Measurements from ENCODE around the gene ZBTB7C.

Gene ZBTB7C

DNA sequence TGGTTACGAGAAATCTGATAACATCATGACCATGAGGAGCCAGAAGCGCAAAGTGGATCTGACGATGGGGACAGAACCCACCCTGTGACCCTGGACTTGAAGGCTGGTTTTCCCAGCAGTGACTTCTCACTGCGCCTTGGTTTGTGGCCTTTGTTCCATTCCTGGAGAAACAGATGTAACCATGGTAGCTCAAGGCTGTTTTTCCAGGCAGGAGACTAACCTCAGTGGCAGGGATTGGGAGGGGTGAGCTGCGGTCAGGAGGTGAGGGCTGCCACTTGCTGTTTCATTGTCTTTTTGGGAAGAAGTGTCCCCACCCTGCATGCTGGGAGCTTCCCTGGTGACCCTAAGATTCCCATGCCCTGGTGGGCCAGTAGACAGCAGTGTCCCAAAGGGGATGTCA, 362.3 kb downstream of the ZBTB7C start:
- peaks cover 7% of the 10 kb centered on the region; the same call in 1 of the 2 replicates for H3K9me3 ChIP-seq (ENCODE audit: control insufficient read depth, insufficient read depth, low read depth, low read length)
- no peak overlapping the region for H3K9ac ChIP-seq (ENCODE audit: low read length)
- no peak overlapping the region for H3K27ac ChIP-seq (ENCODE audit: low read depth, low read length)
- H3K4me3 ChIP-seq (ENCODE audit: low read depth, low read length): no peak overlapping the region
- peaks cover 4% of the 10 kb centered on the region; the same call in 1 of the 2 replicates for H3K27me3 ChIP-seq (ENCODE audit: control insufficient read depth, insufficient read depth, low read length)
- H3K36me3 ChIP-seq (ENCODE audit: control insufficient read depth, insufficient read depth, low read length): no peaks in the 10 kb centered on the region
- H3K4me1 ChIP-seq (ENCODE audit: control insufficient read depth, insufficient read depth, low read length): no peaks in the 10 kb centered on the region

- Histone ChIP-seq H3K27me3 (ENCODE audit: control insufficient read depth, insufficient read depth, low read length) (peaks cover 4% of the 10 kb centered on the region; the same call in 1 of the 2 replicates), H3K9ac (ENCODE audit: low read length) (no peak overlapping the region), H3K4me1 (ENCODE audit: control insufficient read depth, insufficient read depth, low read length) (no peaks in the 10 kb centered on the region), H3K27ac (ENCODE audit: low read depth, low read length) (no peak overlapping the region), H3K36me3 (ENCODE audit: control insufficient read depth, insufficient read depth, low read length) (no peaks in the 10 kb centered on the region), H3K4me3 (ENCODE audit: low read depth, low read length) (no peak overlapping the region), H3K9me3 (ENCODE audit: control insufficient read depth, insufficient read depth, low read depth, low read length) (peaks cover 7% of the 10 kb centered on the region; the same call in 1 of the 2 replicates)
Measured at GRCh38 chr18:48045744-48046143, 363.4 kb downstream of the ZBTB7C start.

- Histone ChIP-seq H3K36me3 (ENCODE audit: control insufficient read depth, insufficient read depth, low read length) (no peaks in the 10 kb centered on the region), H3K27ac (ENCODE audit: low read depth, low read length) (no peak overlapping the region), H3K4me1 (ENCODE audit: control insufficient read depth, insufficient read depth, low read length) (no peaks in the 10 kb centered on the region)
Measured at GRCh38 chr18:48044944-48045343, 364.2 kb downstream of the ZBTB7C start.

GRCh38 chr18:48043166-48043565, 366.0 kb downstream of the ZBTB7C start:
- Histone ChIP-seq H3K27ac (ENCODE audit: low read depth, low read length) (no peak overlapping the region), H3K36me3 (ENCODE audit: control insufficient read depth, insufficient read depth, low read length) (no peaks in the 10 kb centered on the region), H3K4me1 (ENCODE audit: control insufficient read depth, insufficient read depth, low read length) (no peaks in the 10 kb centered on the region), H3K4me3 (ENCODE audit: low read depth, low read length) (no peak overlapping the region), H3K27me3 (ENCODE audit: control insufficient read depth, insufficient read depth, low read length) (peaks cover 4% of the 10 kb centered on the region; the same call in 1 of the 2 replicates), H3K9ac (ENCODE audit: low read length) (no peak overlapping the region), H3K9me3 (ENCODE audit: control insufficient read depth, insufficient read depth, low read depth, low read length) (peaks cover 7% of the 10 kb centered on the region; the same call in 1 of the 2 replicates)

More at GRCh38 chr18:48044944-48045343, 364.2 kb downstream of the ZBTB7C start:
- H3K9me3 ChIP-seq (ENCODE audit: control insufficient read depth, insufficient read depth, low read depth, low read length): peaks cover 7% of the 10 kb centered on the region; the same call in 1 of the 2 replicates
- H3K27me3 ChIP-seq (ENCODE audit: control insufficient read depth, insufficient read depth, low read length): peaks cover 4% of the 10 kb centered on the region; the same call in 1 of the 2 replicates
- no peak overlapping the region for H3K4me3 ChIP-seq (ENCODE audit: low read depth, low read length)
- H3K9ac ChIP-seq (ENCODE audit: low read length): no peak overlapping the region

GRCh38 chr18:48042431-48042830, 366.8 kb downstream of the ZBTB7C start:
- Histone ChIP-seq H3K9ac (ENCODE audit: low read length) (no peak overlapping the region), H3K4me3 (ENCODE audit: low read depth, low read length) (no peak overlapping the region), H3K27ac (ENCODE audit: low read depth, low read length) (no peak overlapping the region), H3K27me3 (ENCODE audit: control insufficient read depth, insufficient read depth, low read length) (peaks cover 4% of the 10 kb centered on the region; the same call in 1 of the 2 replicates), H3K4me1 (ENCODE audit: control insufficient read depth, insufficient read depth, low read length) (no peaks in the 10 kb centered on the region), H3K9me3 (ENCODE audit: control insufficient read depth, insufficient read depth, low read depth, low read length) (peaks cover 7% of the 10 kb centered on the region; the same call in 1 of the 2 replicates), H3K36me3 (ENCODE audit: control insufficient read depth, insufficient read depth, low read length) (no peaks in the 10 kb centered on the region)

GRCh38 chr18:48040457-48041110, 368.6 kb downstream of the ZBTB7C start:
- no peak overlapping the region for H3K27ac ChIP-seq (ENCODE audit: low read depth, low read length)
- no peak overlapping the region for H3K4me3 ChIP-seq (ENCODE audit: low read depth, low read length)
- no peak overlapping the region for H3K9ac ChIP-seq (ENCODE audit: low read length)
- H3K4me1 ChIP-seq (ENCODE audit: control insufficient read depth, insufficient read depth, low read length): no peaks in the 10 kb centered on the region
- peaks cover 7% of the 10 kb centered on the region; the same call in 1 of the 2 replicates for H3K9me3 ChIP-seq (ENCODE audit: control insufficient read depth, insufficient read depth, low read depth, low read length)
- H3K27me3 ChIP-seq (ENCODE audit: control insufficient read depth, insufficient read depth, low read length): peaks cover 4% of the 10 kb centered on the region; the same call in 1 of the 2 replicates
- H3K36me3 ChIP-seq (ENCODE audit: control insufficient read depth, insufficient read depth, low read length): no peaks in the 10 kb centered on the region

DNA sequence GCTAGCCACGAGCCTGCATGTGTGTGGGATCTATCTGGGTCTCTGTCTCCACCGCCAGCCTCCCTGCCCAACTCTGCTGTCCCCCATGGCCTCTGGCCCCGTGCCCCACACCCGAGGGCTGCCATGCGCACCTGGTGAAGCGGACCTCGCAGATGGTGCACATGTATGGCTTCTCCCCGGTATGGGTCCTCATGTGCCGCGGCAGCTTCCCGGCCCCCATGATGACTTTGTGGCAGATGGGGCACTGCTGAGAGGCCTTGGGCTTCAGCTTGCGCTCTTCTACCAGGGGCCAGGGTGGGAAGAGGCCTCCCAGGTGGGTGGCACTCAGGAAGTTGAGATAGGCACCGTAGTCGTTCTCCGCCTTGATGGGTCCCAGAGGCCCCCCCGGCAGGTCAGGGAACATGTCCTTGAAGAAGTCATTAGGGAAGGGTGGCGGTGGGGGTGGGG, 369.4 kb downstream of the ZBTB7C start:
- Histone ChIP-seq H3K4me3 (ENCODE audit: low read depth, low read length) (no peak overlapping the region), H3K9me3 (ENCODE audit: control insufficient read depth, insufficient read depth, low read depth, low read length) (peaks cover 7% of the 10 kb centered on the region; the same call in 1 of the 2 replicates), H3K4me1 (ENCODE audit: control insufficient read depth, insufficient read depth, low read length) (no peaks in the 10 kb centered on the region), H3K27ac (ENCODE audit: low read depth, low read length) (no peak overlapping the region), H3K36me3 (ENCODE audit: control insufficient read depth, insufficient read depth, low read length) (no peaks in the 10 kb centered on the region), H3K27me3 (ENCODE audit: control insufficient read depth, insufficient read depth, low read length) (peaks cover 2% of the 10 kb centered on the region; the same call in 1 of the 2 replicates), H3K9ac (ENCODE audit: low read length) (no peak overlapping the region)

- Histone ChIP-seq H3K27ac (ENCODE audit: low read depth, low read length) (no peak overlapping the region), H3K9ac (ENCODE audit: low read length) (no peak overlapping the region), H3K4me3 (ENCODE audit: low read depth, low read length) (no peak overlapping the region)
Measured at GRCh38 chr18:48038636-48039035, 370.5 kb downstream of the ZBTB7C start.

DNA sequence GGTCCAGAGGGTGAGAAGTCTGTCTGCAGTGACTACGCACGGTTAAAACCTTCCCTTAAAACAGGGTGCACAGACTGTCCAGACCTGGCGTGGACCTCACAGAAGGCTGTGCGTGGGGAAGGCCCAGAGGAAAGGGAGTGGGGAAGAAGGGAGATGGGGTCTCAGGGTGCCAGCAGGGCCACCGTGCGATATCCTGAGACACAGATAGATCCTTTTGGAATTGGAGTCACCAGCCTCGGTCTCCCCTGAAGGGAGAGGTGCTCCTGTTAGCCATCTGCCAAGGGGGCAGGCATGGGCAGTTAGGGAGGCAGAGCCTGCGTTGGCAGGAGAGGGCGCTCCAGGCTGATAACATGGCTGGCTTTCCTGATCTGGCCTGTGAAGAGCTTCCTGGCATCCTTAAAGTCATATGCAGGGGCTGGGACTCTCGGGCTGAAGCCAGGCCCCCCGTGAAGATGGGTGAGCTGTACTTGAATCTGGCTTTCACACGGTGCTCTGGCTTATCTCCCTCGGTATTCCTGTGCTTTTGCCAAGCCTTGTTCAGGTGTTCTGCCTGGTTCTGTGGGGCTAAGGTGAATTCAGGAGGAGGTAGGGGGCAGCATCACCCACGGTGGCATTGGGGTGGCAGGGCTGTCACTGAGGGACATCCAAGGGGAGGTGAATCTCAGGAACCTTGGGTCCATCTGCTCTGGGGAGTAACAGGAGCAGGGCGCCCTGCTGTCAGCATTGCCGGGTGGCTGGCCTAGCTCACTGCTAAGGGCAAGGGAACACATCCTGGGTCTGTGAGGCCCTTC, 371.5 kb downstream of the ZBTB7C start:
- no peaks in the 10 kb centered on the region for H3K4me1 ChIP-seq (ENCODE audit: control insufficient read depth, insufficient read depth, low read length)
- no peak overlapping the region for H3K4me3 ChIP-seq (ENCODE audit: low read depth, low read length)
- no peak overlapping the region for H3K9ac ChIP-seq (ENCODE audit: low read length)
- H3K9me3 ChIP-seq (ENCODE audit: control insufficient read depth, insufficient read depth, low read depth, low read length): no peaks in the 10 kb centered on the region
- no peaks in the 10 kb centered on the region for H3K27me3 ChIP-seq (ENCODE audit: control insufficient read depth, insufficient read depth, low read length)
- no peak overlapping the region for H3K27ac ChIP-seq (ENCODE audit: low read depth, low read length)
- no peaks in the 10 kb centered on the region for H3K36me3 ChIP-seq (ENCODE audit: control insufficient read depth, insufficient read depth, low read length)

More at GRCh38 chr18:48038636-48039035, 370.5 kb downstream of the ZBTB7C start:
- Histone ChIP-seq H3K36me3 (ENCODE audit: control insufficient read depth, insufficient read depth, low read length) (no peaks in the 10 kb centered on the region), H3K27me3 (ENCODE audit: control insufficient read depth, insufficient read depth, low read length) (no peaks in the 10 kb centered on the region), H3K4me1 (ENCODE audit: control insufficient read depth, insufficient read depth, low read length) (no peaks in the 10 kb centered on the region), H3K9me3 (ENCODE audit: control insufficient read depth, insufficient read depth, low read depth, low read length) (peaks cover 7% of the 10 kb centered on the region; the same call in 1 of the 2 replicates)

DNA sequence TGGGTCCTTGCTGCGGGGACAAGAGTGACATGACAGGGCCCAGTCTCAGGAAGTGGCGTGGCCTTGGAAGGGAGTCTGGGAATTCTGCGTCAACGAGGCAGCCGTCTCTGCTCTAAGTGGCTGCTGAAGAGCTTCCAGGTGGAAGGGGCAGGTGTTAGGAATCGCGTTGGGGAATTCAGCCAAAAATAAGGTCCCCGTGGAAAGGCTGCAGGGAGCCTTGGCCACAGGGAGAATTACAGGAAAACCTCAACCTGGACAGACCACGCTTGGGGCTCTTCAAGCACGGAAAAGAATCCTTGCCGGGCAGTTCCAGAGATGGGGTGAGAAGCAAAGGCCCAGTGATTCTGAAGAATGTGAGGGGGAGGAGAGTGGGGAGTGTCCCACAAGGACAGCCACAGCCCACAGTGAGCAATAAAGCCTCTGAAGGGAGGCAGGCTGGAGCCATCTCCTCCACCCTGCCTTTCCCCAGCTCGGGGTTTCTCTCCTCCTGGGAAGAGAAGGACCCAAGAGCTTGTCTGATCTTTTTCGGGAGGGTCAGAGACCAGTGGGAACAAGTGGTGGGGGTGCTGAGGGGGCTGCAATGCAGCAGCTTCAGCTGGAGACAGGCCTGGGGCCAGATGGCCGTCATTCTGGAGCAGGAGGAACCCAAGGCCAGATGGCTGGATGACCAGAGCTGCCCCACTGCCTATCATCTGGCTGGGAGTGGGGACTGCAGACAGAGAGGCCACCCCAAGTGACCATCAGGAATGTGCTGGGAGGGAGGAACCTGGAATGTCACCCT, 372.4 kb downstream of the ZBTB7C start:
- H3K9ac ChIP-seq (ENCODE audit: low read length): no peak overlapping the region

More for the DNA sequence above, 372.4 kb downstream of the ZBTB7C start:
- Histone ChIP-seq H3K9me3 (ENCODE audit: control insufficient read depth, insufficient read depth, low read depth, low read length) (no peaks in the 10 kb centered on the region), H3K4me1 (ENCODE audit: control insufficient read depth, insufficient read depth, low read length) (no peaks in the 10 kb centered on the region), H3K27ac (ENCODE audit: low read depth, low read length) (no peak overlapping the region), H3K27me3 (ENCODE audit: control insufficient read depth, insufficient read depth, low read length) (no peaks in the 10 kb centered on the region), H3K4me3 (ENCODE audit: low read depth, low read length) (no peak overlapping the region), H3K36me3 (ENCODE audit: control insufficient read depth, insufficient read depth, low read length) (no peaks in the 10 kb centered on the region)
